ENCODE results near the gene GPR39.

Gene GPR39

DNA sequence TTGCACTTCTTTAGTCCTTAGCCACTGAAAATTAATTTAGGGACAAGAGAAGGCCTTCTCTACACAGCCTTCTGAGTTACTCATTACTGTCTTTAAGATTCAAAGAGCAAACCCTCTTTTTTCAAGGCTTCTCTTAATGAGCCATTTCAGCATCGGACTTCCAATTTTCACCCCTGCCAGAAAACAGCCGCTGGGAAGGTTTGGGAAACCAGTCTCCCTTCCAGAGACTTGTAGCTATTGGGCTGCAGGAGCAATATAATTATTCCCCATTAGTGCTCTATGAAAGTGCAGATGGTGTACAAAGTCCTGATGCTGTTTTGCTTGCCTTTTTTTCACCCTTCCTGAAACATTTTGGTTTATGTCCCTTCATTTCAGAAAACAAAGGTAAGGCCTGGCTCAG lies 79.3 kb downstream of the GPR39 start:
- Histone ChIP-seq H3K4me3 (ENCODE audit: low read depth, low read length) (no peak overlapping the region), H4K8ac (ENCODE audit: low read depth, low read length) (no peak overlapping the region), H3K79me1 (ENCODE audit: low read length) (no peaks in the 10 kb centered on the region), H3K18ac (ENCODE audit: low read length) (no peak overlapping the region), H3K23ac (ENCODE audit: low read length) (no peak overlapping the region), H4K12ac (ENCODE audit: low read depth, low read length) (no peak overlapping the region), H2BK5ac (ENCODE audit: low read depth, low read length, poor library complexity) (no peak overlapping the region), H3K4me2 (ENCODE audit: low read length) (no peak overlapping the region), H2BK120ac (ENCODE audit: insufficient read depth, low read length, poor library complexity) (no peak overlapping the region), H3K14ac (ENCODE audit: low read length) (no peak overlapping the region), H4K91ac (ENCODE audit: low read depth, low read length) (no peak overlapping the region), H2AFZ (ENCODE audit: insufficient read depth, low read length, poor library complexity) (no peak overlapping the region), H3K4ac (ENCODE audit: low read depth, low read length) (no peak overlapping the region), H2BK12ac (ENCODE audit: low read length) (no peak overlapping the region), H3K9ac (ENCODE audit: low read length) (no peak overlapping the region), H2AK5ac (ENCODE audit: low read length) (no peak overlapping the region), H3K79me2 (ENCODE audit: control insufficient read depth, insufficient read depth, low read length, poor library complexity) (no peaks in the 10 kb centered on the region), H3K36me3 (ENCODE audit: control insufficient read depth in 1 of 2, insufficient read depth in 2 of 2, low read length in 2 of 2) (no peaks in the 10 kb centered on the region), H3K4me1 (ENCODE audit: control insufficient read depth in 1 of 2, insufficient read depth in 2 of 2, low read length in 2 of 2) (no peaks in the 10 kb centered on the region), H3K9me3 (ENCODE audit: insufficient read depth, low read depth, low read length) (no peaks in the 10 kb centered on the region), H3K27ac (ENCODE audit: low read depth, low read length) (no peak overlapping the region), H3K27me3 (ENCODE audit: insufficient read depth, low read length) (no peaks in the 10 kb centered on the region)
- no CpG with 5 or more reads among the region's 2 CpGs for WGBS (ENCODE audit: extremely low coverage, insufficient coverage, insufficient read length)
- DNase-seq: no peak

DNA sequence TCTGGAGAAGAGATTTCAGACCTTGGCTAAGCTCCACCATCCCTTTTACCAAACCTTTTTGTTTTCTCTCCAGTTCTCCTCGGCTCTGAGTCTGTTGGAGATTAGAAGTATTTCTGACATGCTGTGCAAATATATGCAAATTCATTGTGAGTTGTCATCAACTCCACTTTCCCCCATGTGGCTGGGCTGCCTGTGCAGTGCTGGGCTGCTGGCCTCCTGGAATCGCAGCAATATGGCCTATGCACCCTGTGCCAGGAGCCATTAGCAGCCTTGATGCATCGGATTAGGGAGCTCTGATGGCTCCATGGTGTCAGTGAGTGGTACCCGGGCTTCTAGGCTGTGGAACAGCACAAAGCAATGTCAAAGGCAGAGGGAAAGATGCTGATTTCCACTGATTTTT lies 80.0 kb downstream of the GPR39 start:
- Histone ChIP-seq H3K9ac (ENCODE audit: low read length) (no peak overlapping the region), H4K12ac (ENCODE audit: low read depth, low read length) (no peak overlapping the region), H3K4me3 (ENCODE audit: low read depth, low read length) (no peak overlapping the region), H4K8ac (ENCODE audit: low read depth, low read length) (no peak overlapping the region), H3K4me1 (ENCODE audit: control insufficient read depth in 1 of 2, insufficient read depth in 2 of 2, low read length in 2 of 2) (no peaks in the 10 kb centered on the region), H2AK5ac (ENCODE audit: low read length) (no peak overlapping the region), H3K14ac (ENCODE audit: low read length) (no peak overlapping the region), H3K4ac (ENCODE audit: low read depth, low read length) (no peak overlapping the region), H2BK120ac (ENCODE audit: insufficient read depth, low read length, poor library complexity) (no peak overlapping the region), H2BK12ac (ENCODE audit: low read length) (no peak overlapping the region), H3K27me3 (ENCODE audit: insufficient read depth, low read length) (no peaks in the 10 kb centered on the region), H3K9me3 (ENCODE audit: insufficient read depth, low read depth, low read length) (no peaks in the 10 kb centered on the region), H3K27ac (ENCODE audit: low read depth, low read length) (no peak overlapping the region), H4K91ac (ENCODE audit: low read depth, low read length) (no peak overlapping the region), H3K79me1 (ENCODE audit: low read length) (no peaks in the 10 kb centered on the region), H3K23ac (ENCODE audit: low read length) (no peak overlapping the region), H3K4me2 (ENCODE audit: low read length) (no peak overlapping the region), H3K79me2 (ENCODE audit: control insufficient read depth, insufficient read depth, low read length, poor library complexity) (no peaks in the 10 kb centered on the region), H3K18ac (ENCODE audit: low read length) (no peak overlapping the region), H3K36me3 (ENCODE audit: control insufficient read depth in 1 of 2, insufficient read depth in 2 of 2, low read length in 2 of 2) (no peaks in the 10 kb centered on the region), H2BK5ac (ENCODE audit: low read depth, low read length, poor library complexity) (no peak overlapping the region), H2AFZ (ENCODE audit: insufficient read depth, low read length, poor library complexity) (no peak overlapping the region)
- DNase-seq: no peak
- no CpG with 5 or more reads among the region's 4 CpGs for WGBS (ENCODE audit: extremely low coverage, insufficient coverage, insufficient read length)

DNA sequence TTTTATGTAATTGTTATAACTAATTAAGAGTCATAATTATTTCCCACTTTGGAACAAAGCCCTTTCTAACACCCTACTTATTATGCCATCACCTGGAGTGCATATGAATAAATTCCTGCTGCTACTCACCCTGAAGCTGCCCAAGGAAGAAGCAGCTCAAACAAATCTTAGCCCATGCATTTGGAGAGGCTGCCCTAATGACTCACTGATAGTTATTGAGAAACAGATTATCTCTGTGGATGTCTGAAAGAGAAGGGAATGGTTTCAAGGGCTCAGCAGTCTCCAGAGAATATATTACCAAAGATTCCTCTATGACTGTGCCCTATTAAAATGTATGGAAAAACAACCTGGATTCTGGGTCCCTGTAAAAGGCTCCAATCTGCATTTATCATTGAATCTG lies 81.0 kb downstream of the GPR39 start:
- Histone ChIP-seq H3K4me3 (ENCODE audit: low read depth, low read length) (no peak overlapping the region), H3K27me3 (ENCODE audit: insufficient read depth, low read length) (no peaks in the 10 kb centered on the region), H3K23ac (ENCODE audit: low read length) (no peak overlapping the region), H4K91ac (ENCODE audit: low read depth, low read length) (no peak overlapping the region), H3K4me1 (ENCODE audit: control insufficient read depth in 1 of 2, insufficient read depth in 2 of 2, low read length in 2 of 2) (no peaks in the 10 kb centered on the region), H3K4me2 (ENCODE audit: low read length) (no peak overlapping the region), H2AK5ac (ENCODE audit: low read length) (no peak overlapping the region), H3K4ac (ENCODE audit: low read depth, low read length) (no peak overlapping the region), H2BK5ac (ENCODE audit: low read depth, low read length, poor library complexity) (no peak overlapping the region), H2BK120ac (ENCODE audit: insufficient read depth, low read length, poor library complexity) (no peak overlapping the region), H3K36me3 (ENCODE audit: control insufficient read depth in 1 of 2, insufficient read depth in 2 of 2, low read length in 2 of 2) (no peaks in the 10 kb centered on the region), H3K9me3 (ENCODE audit: insufficient read depth, low read depth, low read length) (no peaks in the 10 kb centered on the region), H3K14ac (ENCODE audit: low read length) (no peak overlapping the region), H3K18ac (ENCODE audit: low read length) (no peak overlapping the region), H3K79me2 (ENCODE audit: control insufficient read depth, insufficient read depth, low read length, poor library complexity) (no peaks in the 10 kb centered on the region), H4K8ac (ENCODE audit: low read depth, low read length) (no peak overlapping the region), H4K12ac (ENCODE audit: low read depth, low read length) (no peak overlapping the region), H3K9ac (ENCODE audit: low read length) (no peak overlapping the region), H2BK12ac (ENCODE audit: low read length) (no peak overlapping the region), H2AFZ (ENCODE audit: insufficient read depth, low read length, poor library complexity) (no peak overlapping the region), H3K27ac (ENCODE audit: low read depth, low read length) (no peak overlapping the region), H3K79me1 (ENCODE audit: low read length) (no peaks in the 10 kb centered on the region)
- DNase-seq: no peak

DNA sequence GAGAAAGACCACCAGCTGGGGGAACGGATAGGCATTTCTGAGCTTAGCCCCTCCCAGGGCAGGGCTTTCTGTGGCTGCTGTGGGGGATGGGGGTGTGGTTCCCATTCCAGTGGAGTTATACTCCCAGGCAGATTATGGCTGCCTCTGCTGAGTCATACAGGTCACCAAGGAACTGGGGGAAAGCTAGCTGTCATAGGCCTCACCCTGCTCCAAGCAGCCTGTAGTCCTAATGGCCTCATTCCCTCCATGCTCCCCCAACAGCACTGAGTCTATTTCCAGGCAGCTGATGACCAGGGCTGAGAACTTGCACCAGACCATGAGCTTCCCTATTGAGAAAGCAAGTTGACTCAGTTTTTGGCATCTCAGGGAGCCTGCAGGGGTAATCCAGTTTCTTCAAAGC lies 87.1 kb downstream of the GPR39 start:
- Histone ChIP-seq H3K27me3 (ENCODE audit: insufficient read depth, low read length) (no peaks in the 10 kb centered on the region), H4K12ac (ENCODE audit: low read depth, low read length) (no peak overlapping the region)

More for the DNA sequence above, 87.1 kb downstream of the GPR39 start:
- no peak overlapping the region for H3K9ac ChIP-seq (ENCODE audit: low read length)
- H3K36me3 ChIP-seq (ENCODE audit: control insufficient read depth in 1 of 2, insufficient read depth in 2 of 2, low read length in 2 of 2): no peaks in the 10 kb centered on the region
- no peak overlapping the region for H4K91ac ChIP-seq (ENCODE audit: low read depth, low read length)
- no peak overlapping the region for H2BK12ac ChIP-seq (ENCODE audit: low read length)
- H3K79me2 ChIP-seq (ENCODE audit: control insufficient read depth, insufficient read depth, low read length, poor library complexity): no peaks in the 10 kb centered on the region
- H3K14ac ChIP-seq (ENCODE audit: low read length): no peak overlapping the region
- no peak overlapping the region for H2AFZ ChIP-seq (ENCODE audit: insufficient read depth, low read length, poor library complexity)
- H4K8ac ChIP-seq (ENCODE audit: low read depth, low read length): no peak overlapping the region
- no peaks in the 10 kb centered on the region for H3K9me3 ChIP-seq (ENCODE audit: insufficient read depth, low read depth, low read length)
- H2BK5ac ChIP-seq (ENCODE audit: low read depth, low read length, poor library complexity): no peak overlapping the region
- H3K4me2 ChIP-seq (ENCODE audit: low read length): no peak overlapping the region
- H3K4me3 ChIP-seq (ENCODE audit: low read depth, low read length): no peak overlapping the region
- H3K4ac ChIP-seq (ENCODE audit: low read depth, low read length): no peak overlapping the region
- no peaks in the 10 kb centered on the region for H3K79me1 ChIP-seq (ENCODE audit: low read length)
- no peak overlapping the region for H3K23ac ChIP-seq (ENCODE audit: low read length)
- DNase-seq: peak; percentile 33 to 49
- no peak overlapping the region for H2BK120ac ChIP-seq (ENCODE audit: insufficient read depth, low read length, poor library complexity)
- no peak overlapping the region for H2AK5ac ChIP-seq (ENCODE audit: low read length)
- no CpG with 5 or more reads among the region's 1 CpG for WGBS (ENCODE audit: extremely low coverage, insufficient coverage, insufficient read length)
- H3K18ac ChIP-seq (ENCODE audit: low read length): no peak overlapping the region
- H3K27ac ChIP-seq (ENCODE audit: low read depth, low read length): no peak overlapping the region
- no peaks in the 10 kb centered on the region for H3K4me1 ChIP-seq (ENCODE audit: control insufficient read depth in 1 of 2, insufficient read depth in 2 of 2, low read length in 2 of 2)

All from trophoblast cell (in vitro differentiated cells and primary cell).